IPS-18a (cell line): ENCODE measurements around the gene TCN2.

Experiments
- H3K27ac ChIP-seq: one replicate; pipeline ENCODE4 v1.5.1; 2013; ENCODE audit warnings: low read length
- H3K27me3 ChIP-seq: one replicate; pipeline ENCODE4 v1.6.1; 2013; ENCODE audit warnings: mild to moderate bottlenecking, low read length; ENCODE audit not compliant: control insufficient read depth, insufficient read depth
- H3K36me3 ChIP-seq: one replicate; pipeline ENCODE4 v1.6.1; 2013; ENCODE audit warnings: low read depth, low read length; ENCODE audit not compliant: control insufficient read depth
- H3K4me1 ChIP-seq: one replicate; pipeline ENCODE4 v1.6.1; 2013; ENCODE audit warnings: low read depth, low read length; ENCODE audit not compliant: control insufficient read depth
- H3K4me3 ChIP-seq: one replicate; pipeline ENCODE4 v1.5.1; 2013; ENCODE audit warnings: low read length
- H3K9ac ChIP-seq: one replicate; pipeline ENCODE4 v1.6.1; 2013; ENCODE audit warnings: mild to moderate bottlenecking, low read length, moderate library complexity
- H3K9me3 ChIP-seq: one replicate; pipeline ENCODE4 v1.6.1; 2013; ENCODE audit warnings: low read depth, low read length; ENCODE audit not compliant: control insufficient read depth

TCN2 gene

GRCh38 chr22:30568137-30568805, 38.7 kb upstream of the TCN2 start:
- no peak overlapping the region for H3K4me3 ChIP-seq
- no peaks in the 10 kb centered on the region for H3K36me3 ChIP-seq
- no peaks in the 10 kb centered on the region for H3K27me3 ChIP-seq
- H3K9me3 ChIP-seq = no peaks in the 10 kb centered on the region
- peaks cover 8% of the 10 kb centered on the region for H3K4me1 ChIP-seq
- no peak overlapping the region for H3K9ac ChIP-seq
- no peak overlapping the region for H3K27ac ChIP-seq

DNA sequence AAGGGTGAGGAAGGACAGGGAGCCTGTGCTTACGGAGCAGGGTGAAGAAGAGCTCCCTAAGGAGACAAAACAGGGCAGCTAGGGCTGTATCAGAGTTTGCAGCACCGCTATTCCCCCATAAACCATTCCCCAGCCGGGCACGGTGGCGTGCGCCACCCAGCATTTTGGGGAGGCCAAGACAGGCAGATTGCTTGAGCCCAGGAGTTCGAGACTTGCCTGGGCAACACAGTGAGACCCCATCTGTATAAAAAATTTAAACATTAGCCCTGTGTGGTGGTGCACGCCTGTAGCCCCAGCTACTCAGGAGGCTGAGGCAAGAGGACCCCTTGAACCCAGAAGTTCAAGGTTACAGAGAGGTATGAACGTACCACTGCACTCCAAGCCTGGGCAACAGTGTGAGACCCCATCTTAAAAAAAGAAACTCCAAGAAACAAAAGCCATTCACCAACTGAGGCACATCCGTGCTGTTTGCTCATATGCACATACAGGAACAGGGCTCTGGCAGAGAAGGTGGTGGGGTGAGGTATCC, 37.2 kb upstream of the TCN2 start:
- Histone ChIP-seq H3K4me1 (peaks cover 8% of the 10 kb centered on the region), H3K9ac (no peak overlapping the region)

GRCh38 chr22:30572210-30572609, 34.8 kb upstream of the TCN2 start:
- H3K4me1 ChIP-seq = peaks cover 12% of the 10 kb centered on the region
- no peak overlapping the region for H3K9ac ChIP-seq
- H3K9me3 ChIP-seq = no peaks in the 10 kb centered on the region
- no peaks in the 10 kb centered on the region for H3K27me3 ChIP-seq
- H3K36me3 ChIP-seq = peaks cover 16% of the 10 kb centered on the region
- H3K4me3 ChIP-seq = no peak overlapping the region
- no peak overlapping the region for H3K27ac ChIP-seq

More for the DNA sequence above, 37.2 kb upstream of the TCN2 start:
- Histone ChIP-seq H3K36me3 (no peaks in the 10 kb centered on the region), H3K9me3 (no peaks in the 10 kb centered on the region), H3K27me3 (no peaks in the 10 kb centered on the region), H3K27ac (no peak overlapping the region), H3K4me3 (no peak overlapping the region)

DNA sequence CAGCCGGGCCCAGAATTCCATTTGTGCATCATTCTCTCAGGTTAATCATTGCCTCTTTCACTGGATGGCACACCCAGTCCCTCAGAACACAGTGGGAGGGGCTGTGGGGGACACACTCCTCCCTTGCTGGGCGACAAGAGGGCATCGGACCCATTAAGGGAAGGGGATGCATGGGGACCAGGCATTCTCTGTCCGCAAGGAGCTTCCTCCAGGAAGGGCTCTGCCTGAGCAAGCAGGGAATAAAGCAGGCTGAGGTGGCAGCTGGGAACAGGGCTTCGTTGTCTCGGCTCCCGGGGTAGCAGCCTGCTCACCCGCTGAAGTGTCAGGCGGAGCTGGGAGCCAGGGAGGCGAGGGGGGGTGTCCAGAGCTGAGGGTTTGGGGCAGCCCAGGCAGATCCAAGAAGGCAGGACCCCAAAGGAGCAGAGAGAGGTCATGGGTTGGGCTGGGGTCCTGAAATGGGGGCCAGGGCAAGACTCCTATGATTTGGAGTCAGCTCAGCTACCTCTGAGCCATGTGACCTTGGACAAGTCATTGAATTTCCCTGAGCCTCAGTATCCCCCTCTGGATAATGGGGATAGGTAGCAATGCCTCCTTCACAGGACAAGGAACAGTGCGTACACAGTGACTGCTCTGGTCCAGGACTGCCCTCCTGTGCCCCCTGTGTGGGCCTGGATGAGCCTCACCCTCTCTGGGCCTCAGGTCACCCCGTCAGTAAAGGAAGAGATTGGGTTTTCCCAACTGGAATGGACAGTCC, 34.0 kb upstream of the TCN2 start:
- no peaks in the 10 kb centered on the region for H3K9me3 ChIP-seq
- peaks cover 12% of the 10 kb centered on the region for H3K4me1 ChIP-seq
- H3K4me3 ChIP-seq = peak overlapping the region; percentile 67
- H3K27ac ChIP-seq = no peak overlapping the region
- H3K27me3 ChIP-seq = no peaks in the 10 kb centered on the region
- peaks cover 24% of the 10 kb centered on the region for H3K36me3 ChIP-seq
- no peak overlapping the region for H3K9ac ChIP-seq

GRCh38 chr22:30573594-30574094, 33.3 kb upstream of the TCN2 start:
- H3K27me3 ChIP-seq = no peaks in the 10 kb centered on the region
- peaks cover 12% of the 10 kb centered on the region for H3K4me1 ChIP-seq
- H3K9me3 ChIP-seq = no peaks in the 10 kb centered on the region
- peak overlapping the region; percentile 67 for H3K4me3 ChIP-seq
- H3K27ac ChIP-seq = no peak overlapping the region
- no peak overlapping the region for H3K9ac ChIP-seq
- peaks cover 30% of the 10 kb centered on the region for H3K36me3 ChIP-seq

- no peak within 1 kb of the TSS for H3K27ac ChIP-seq
- peaks cover 12% of the 10 kb centered on the region for H3K4me1 ChIP-seq
- no peaks in the 10 kb centered on the region for H3K27me3 ChIP-seq
- no peaks in the 10 kb centered on the region for H3K9me3 ChIP-seq
- H3K9ac ChIP-seq = peak within 1 kb of the TSS; percentile 32
- peaks cover 37% of the 10 kb centered on the region for H3K36me3 ChIP-seq
- H3K4me3 ChIP-seq = peak within 1 kb of the TSS; percentile 67
Measured at GRCh38 chr22:30574095-30574981, 32.6 kb upstream of the TCN2 start, which contains the start of gene GAL3ST1. Gene GAL3ST1 (minus strand): TSS chr22:30574665. CDS start chr22:30557392, 17,273 bp downstream.

- Histone ChIP-seq H3K27me3 (no peaks in the 10 kb centered on the region), H3K4me3 (peak overlapping the region; percentile 62), H3K9me3 (no peaks in the 10 kb centered on the region), H3K27ac (no peak overlapping the region), H3K36me3 (peaks cover 45% of the 10 kb centered on the region), H3K9ac (peak overlapping the region; percentile 32), H3K4me1 (peaks cover 12% of the 10 kb centered on the region)
Measured at GRCh38 chr22:30574997-30575671, 31.8 kb upstream of the TCN2 start.

- H3K27me3 ChIP-seq = no peaks in the 10 kb centered on the region
- no peak overlapping the region for H3K27ac ChIP-seq
- H3K4me1 ChIP-seq = peaks cover 12% of the 10 kb centered on the region
- H3K4me3 ChIP-seq = no peak overlapping the region
- no peak overlapping the region for H3K9ac ChIP-seq
- peaks cover 52% of the 10 kb centered on the region for H3K36me3 ChIP-seq
- H3K9me3 ChIP-seq = no peaks in the 10 kb centered on the region
Measured at GRCh38 chr22:30575859-30576258, 31.1 kb upstream of the TCN2 start.

DNA sequence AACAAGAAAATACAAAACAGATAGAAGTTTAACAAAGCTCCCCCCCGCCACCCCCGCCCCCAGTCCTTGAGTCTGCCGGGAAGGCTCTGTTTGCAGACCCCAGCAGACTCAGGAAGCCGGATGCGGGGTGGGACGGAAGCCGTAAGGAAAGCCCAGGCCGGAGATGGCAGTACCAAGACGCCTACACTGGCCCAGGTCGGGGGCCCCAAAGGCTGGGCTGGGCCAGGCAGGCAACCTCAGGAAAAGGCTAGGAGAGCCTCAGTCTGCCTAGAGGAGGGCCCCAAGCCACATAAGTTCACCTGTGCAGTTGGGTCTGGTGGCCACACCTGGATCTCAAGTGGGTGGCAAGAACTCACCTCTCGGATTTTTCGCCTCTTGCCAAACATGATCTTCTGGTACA, 28.5 kb upstream of the TCN2 start:
- no peaks in the 10 kb centered on the region for H3K9me3 ChIP-seq
- H3K36me3 ChIP-seq = peaks cover 72% of the 10 kb centered on the region
- H3K4me3 ChIP-seq = no peak overlapping the region
- peaks cover 7% of the 10 kb centered on the region for H3K4me1 ChIP-seq
- H3K27me3 ChIP-seq = no peaks in the 10 kb centered on the region
- H3K27ac ChIP-seq = no peak overlapping the region
- H3K9ac ChIP-seq = no peak overlapping the region

DNA sequence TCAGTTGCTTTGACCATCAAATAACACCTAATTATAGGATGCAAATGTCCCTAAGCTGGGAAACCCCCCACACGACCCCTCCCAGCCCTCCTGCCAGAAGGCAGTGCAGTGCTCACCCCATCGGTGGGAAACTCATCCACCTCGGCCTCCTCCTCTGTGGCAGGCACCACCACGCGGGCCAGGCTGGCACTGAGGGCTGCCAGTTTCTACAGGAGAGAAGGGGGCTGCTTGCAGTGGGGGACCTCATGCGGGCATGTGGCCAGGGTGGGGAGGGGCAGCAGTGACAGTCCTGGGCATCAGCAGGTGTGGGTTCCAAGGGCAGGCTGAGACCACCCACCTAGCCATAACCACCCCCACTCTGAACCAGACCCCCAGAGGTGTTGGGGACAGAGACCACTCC, 26.1 kb upstream of the TCN2 start:
- Histone ChIP-seq H3K36me3 (peaks cover 91% of the 10 kb centered on the region), H3K4me1 (no peaks in the 10 kb centered on the region), H3K27me3 (no peaks in the 10 kb centered on the region), H3K27ac (no peak overlapping the region), H3K9me3 (no peaks in the 10 kb centered on the region), H3K4me3 (no peak overlapping the region), H3K9ac (no peak overlapping the region)
